GM21381 (cell line): ENCODE measurements around the gene SERPINB7.
"Not testable (repeated sequence)": the region's sequence is repeated elsewhere in the genome, so short reads cannot be mapped to it uniquely, and the experiment has no call there.

Source experiments
- ATAC-seq: cut with Tn5 transposase; IDR thresholded peaks from one replicate; pipeline ENCODE4 v1.9.1; 2021; ENCODE audit warnings: mild to moderate bottlenecking, moderate library complexity; ENCODE audit not compliant: unreplicated experiment

SERPINB7 gene

DNA sequence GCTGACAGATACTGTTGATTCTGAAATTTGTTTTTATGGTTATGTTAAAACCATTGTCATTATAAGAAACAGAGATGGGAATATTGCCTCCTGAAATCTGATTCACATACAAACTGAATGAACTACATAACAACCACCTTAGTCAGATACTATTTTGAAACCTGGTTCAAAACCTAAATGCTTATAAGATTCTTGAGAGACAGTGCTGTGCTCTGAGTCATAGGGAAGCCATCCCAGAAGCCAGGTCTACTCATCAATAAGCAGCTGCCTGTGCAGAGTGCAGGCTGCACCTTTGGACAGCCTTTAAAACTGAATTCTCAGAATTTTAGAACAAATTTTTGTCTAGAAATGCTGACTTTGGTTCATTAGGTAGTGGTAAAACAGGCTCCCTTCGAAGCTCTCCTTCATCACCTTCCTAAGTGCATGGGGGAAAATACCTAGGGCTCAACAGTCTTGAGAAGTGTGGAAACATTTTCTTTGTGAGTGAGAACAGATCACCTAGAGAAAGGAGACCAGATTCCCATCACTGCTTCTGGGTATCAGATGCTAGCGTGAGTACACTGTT is at the start of gene SERPINB7:
TSS of gene SERPINB7 (plus strand) at position 253 of the 565 bp plus-strand sequence. CDS start 6,955 bp downstream, outside the sequence.
- ATAC-seq, result no peak

DNA sequence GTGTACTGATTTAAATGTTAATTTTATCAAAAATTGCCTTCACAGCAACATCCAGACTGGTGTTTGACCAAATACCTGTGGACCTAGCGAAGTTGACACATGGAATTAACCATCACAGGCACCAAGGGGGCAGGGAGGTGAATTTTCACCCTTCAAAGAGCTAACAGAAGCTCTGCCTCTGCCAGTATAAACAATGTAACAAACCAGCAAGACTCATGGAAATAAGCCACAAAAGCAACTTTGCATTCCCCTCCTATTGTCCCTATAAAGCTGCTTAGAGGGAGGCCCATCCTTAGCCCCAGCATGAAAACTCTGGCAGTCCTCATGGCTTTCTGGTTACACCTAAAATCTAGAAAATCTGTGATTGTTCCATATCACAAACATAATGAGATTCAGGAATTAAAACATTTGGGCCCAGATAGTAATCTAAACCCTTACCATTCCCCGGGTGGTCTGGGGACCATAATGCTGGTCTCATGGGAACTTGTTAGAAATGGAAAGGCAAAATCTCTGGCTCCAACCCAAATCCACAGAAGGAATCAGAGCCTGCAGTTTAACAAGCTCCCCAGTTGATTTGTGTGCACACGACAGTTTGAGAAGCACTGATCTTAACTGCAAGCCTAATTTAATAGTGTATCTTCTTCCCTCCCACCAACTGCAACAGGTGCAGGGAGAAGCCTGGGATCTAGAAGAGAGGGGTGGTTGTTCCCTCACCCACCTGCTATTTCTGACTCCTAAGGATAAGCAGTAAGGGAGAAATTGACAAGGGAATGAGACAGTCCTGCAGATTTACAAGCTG is 49.3 kb upstream of the SERPINB7 start:
- ATAC-seq, result no peak

- ATAC-seq, result no peak
Measured at GRCh38 chr18:63730773-63731172, 44.4 kb upstream of the SERPINB7 start.

DNA sequence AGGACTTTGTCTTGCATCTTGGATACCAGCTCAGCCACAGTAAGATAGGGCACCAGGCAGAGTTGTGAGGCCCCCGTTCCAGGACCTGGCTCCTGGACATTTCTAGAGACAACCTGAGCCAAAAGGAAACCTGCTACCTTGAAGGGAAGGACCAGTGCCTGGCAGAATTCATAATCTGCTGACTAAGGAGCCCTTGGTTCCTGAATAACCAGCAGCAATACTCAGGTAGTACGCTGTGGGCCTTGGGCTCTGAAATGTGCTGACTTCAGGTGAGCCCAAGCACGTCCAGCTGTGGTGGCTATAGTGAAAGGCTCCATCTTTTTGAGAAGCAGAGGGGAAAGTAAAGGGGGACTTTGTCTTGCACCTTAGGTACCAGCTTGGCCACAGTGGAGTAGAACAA is 44.0 kb upstream of the SERPINB7 start:
- no peak for ATAC-seq

- no peak for ATAC-seq
Measured at GRCh38 chr18:63736876-63737275, 38.3 kb upstream of the SERPINB7 start.

GRCh38 chr18:63741769-63742168 is 33.4 kb upstream of the SERPINB7 start:
- ATAC-seq, result no peak

GRCh38 chr18:63747006-63747405 is 28.2 kb upstream of the SERPINB7 start:
- ATAC-seq, result no peak

DNA sequence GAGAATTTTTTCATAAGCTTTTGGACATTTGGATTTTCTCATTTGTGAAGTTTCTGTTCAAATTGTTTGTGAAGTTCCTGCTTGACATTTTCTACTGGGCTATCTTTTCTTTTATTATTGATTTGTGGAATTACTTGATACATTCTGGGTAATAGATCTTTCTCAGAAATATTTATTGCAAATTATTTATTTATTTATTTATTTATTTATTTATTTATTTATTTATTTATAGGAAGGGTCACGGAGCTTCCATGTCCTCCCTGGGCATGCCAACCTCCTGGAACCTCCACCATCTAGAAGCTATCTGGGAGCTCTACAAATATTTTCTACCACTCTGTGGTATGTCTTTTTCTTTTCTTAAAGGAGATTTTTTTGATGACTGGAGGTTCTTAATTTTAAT is 25.7 kb upstream of the SERPINB7 start:
- ATAC-seq, result no peak

DNA sequence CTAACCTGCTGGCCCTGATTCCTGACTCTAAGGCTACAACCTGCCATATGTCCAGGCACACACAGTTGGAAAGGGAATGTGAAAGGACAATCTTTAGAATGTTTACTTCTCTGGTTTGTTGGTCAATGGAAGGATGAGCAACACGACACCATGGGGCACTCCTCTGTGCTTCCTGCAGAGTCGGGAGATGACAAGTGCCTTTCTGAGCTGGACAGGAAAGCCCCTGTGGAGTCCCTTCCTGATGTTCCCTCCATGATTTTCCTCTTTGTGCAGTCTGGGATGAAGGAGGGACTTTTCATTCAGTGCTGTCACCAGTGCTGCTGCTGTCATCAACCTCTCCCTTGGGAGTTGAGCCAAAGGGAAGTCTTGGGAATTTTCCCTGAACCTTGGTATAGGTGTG is 22.6 kb upstream of the SERPINB7 start:
- no peak for ATAC-seq

- no peak for ATAC-seq
Measured at GRCh38 chr18:63753676-63754075, 21.5 kb upstream of the SERPINB7 start.

DNA sequence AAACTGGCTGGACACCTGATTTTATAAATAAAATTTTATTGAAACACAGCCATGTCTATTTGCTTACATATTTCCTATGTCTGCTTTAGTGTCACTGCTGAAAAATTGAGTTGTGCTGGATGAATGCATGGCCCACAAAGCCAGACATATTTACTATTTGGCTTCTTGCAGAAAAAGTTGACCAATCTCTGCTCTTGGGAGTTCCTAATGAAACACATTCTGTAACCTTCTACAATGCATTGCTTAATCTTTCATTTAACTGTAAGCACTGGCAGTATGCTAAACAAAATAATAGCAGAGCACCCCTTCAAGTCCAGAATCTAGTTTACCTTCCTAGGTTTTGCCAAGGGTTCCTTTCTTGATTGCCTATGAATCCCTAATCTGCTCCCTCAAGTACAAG is 17.7 kb upstream of the SERPINB7 start:
- no peak for ATAC-seq

DNA sequence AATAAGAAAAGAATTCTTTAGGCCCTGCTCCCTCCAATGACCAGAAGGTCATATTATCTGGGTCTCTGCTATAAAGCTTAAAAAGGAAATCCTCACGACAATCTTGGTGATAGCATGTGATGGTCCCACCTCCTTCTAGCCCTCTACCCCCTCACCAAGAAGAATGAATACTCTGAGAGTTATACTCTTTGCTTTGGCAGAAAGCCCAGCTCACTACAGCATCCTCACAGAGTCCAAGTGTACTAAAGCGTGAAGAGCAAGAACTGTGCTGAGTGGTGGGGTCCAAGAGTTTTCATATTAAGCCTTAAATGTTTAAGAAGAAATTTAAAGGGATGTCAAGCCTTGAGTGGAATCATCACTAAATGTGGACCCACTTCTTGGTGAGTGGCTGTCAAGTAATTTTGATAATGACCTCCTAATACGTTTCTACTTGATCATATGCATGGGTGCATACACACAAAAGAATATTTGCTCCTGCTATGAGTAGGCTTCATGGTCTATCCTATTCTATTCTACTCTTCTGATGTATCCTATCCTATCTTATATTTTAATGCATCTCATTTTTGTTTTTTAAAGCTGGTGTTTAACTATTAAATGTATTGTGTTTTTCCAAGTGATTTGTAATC is 16.5 kb upstream of the SERPINB7 start:
- ATAC-seq, result no peak

DNA sequence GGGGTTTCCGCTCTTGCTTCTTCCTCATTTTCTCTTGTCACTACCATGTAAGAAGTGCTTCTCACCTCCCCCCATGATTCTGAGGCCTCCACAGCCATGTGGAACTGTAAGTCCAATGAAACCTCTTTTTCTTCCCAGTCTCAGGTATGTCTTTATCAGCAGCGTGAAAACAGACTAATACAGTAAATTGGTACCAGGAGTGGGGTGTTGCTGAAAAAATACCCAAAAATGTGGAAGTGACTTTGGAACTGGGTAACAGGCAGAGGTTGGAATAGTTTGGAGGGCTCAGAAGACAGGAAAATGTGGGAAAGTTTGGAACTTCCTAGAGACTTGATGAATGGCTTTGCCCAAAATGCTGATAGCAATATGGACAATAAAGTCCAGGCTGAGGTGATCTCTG is 15.4 kb upstream of the SERPINB7 start:
- not testable (repeated sequence) for ATAC-seq

GRCh38 chr18:63762518-63762917 is 12.7 kb upstream of the SERPINB7 start:
- ATAC-seq, result no peak

DNA sequence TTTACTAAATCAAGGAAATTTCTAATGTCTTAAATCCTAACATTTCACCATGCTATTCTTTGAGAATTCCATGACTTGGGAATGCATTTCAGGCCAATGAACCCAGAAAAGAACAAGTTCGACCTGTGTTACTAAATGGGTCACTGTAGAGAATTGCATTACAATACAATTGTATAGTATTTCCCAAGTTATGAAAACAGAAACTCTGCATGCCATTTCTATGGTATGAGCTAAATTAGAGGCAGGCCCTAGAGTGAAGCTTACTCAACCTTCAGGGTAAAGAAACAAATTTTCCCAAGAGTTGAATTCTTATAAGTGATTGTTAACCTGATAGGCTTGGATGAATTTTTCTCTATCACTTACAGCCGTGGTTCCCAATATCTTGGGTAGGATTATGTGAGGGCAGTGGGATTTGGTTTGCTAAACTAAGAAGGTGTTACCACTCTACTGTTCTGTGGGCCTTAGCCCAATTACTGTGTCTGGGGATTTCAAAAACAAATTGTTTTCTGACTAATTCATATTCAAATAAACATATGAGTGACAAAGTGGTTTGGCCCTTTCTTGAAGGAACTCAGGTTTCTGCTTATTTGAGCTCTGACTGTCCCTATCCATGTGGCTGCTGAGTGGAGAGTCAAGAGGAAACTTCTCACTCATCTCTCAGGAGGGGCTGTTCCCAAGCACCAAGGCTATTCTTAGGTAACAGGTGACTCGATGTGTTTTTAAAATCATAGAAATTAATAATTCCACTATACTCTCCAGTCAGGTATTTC is 11.2 kb upstream of the SERPINB7 start:
- no peak for ATAC-seq

DNA sequence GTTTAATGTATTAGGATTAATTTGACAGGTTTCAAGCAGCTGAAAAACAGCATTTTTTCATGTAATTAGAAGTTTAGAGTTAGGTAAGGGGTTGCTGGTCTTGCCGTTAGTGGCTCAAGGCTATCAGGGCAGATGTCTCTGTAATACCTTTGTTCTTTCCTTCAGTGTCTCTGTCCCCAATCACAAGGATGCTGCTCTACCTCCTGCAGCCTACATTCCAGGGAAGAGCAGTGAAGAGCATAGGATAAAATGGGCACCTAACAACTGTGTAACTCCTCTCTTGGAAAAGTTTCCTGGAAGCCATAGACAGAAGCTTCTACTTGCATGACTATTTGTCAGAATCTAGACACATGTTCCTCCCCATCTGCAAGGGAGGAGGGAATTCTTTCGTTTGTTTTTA is 9.4 kb upstream of the SERPINB7 start:
- no peak for ATAC-seq

- no peak for ATAC-seq
Measured at GRCh38 chr18:63773551-63773950, 1.7 kb upstream of the SERPINB7 start.

GRCh38 chr18:63774511-63774910 is 707 bp upstream of the SERPINB7 start:
- ATAC-seq, result no peak

DNA sequence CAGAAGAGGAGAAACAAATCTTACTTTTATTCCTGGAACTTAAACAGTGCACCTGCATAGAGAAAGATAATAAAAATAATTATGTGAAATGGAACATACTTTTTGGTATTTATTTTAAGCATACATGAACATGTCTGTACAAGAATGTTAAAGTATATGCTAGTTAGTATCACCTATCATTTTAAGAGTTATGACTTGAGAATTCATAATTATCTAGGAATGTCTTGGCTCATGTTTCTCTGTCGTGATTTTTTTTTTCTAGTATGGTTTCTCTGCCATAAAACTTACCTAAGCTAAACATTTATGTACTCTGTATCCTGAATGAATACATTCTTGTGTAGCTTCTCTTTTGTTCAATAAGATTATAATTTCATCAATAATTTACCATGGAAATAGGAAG is 4.2 kb downstream of the SERPINB7 start:
- no peak for ATAC-seq

DNA sequence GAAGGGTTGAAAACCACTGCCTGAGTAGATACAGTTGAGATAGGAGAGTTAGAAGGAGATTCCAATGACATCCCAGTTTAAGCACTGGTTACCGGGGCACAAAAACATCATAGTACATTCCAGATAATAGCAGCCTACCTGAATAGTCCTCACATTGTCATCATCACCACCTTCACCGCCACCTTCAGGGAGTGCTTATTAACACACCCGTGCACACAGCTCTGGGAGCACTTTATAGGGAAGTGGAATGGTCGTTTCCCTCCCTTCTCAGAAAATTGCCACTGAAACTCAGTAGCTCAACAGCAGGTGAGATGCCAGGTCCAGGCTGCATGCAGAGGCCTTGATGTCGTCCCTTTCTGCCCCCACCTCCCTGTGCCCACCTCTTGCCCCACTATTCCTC is 8.2 kb downstream of the SERPINB7 start:
- no peak for ATAC-seq

GRCh38 chr18:63784787-63785452 is 9.7 kb downstream of the SERPINB7 start:
- ATAC-seq, result no peak
